ENCODE results near the gene GGA1. TPM values are rescaled to one million over a fixed set of nuclear protein-coding genes. Genes with fewer than 3 reads are reported as not detected.

GGA1 gene
- total and polyA plus RNA-seq, 9 of the 15 experiments (the other 6 are each of a cell fraction or from before 2014, with no cell fraction given): 1.5 to 69.5 (median 31.6) TPM

DNA sequence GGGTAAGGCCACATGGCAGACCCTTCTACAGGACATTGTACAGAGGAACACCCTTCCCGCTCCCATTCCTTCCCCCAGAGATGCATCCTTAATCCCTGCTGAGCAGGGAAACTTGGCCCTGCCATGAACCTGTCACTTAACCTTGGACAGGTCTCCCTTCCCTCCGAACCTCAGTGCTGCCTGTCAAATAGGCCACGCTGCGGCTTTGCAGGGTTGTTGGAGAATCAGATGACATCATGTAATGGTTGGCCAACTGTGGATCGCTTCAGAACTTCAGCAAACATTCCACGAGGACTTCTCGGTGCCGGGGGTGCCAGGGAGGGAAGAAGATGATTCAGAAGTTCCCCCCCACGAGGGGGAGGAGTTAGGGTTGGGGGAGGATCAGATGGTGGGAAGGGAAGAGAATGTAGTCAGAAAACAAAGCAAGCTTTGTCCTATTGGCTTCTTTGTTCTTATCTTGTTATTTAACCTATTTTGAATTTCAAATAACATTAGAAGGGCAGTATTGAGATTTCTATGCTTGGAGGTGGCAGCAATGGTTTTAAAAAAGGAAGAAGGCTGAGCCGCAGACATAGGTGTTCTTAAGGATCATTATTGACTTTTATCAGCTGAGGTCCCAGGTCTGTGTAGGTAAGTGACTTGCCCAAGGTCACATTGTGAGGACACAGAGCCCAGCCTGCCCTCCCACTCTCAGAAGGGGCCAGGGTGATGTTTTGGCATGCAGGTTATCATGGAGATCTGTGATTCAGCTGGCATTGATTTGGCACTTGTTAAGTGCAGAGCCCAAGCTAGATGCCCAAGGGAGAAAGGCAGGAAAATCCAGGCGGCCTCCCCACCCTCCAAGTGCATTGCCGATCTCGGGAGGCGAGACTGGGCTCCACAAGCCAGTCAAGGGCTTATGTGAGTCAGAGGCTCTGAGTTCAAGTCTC is 45.2 kb upstream of the GGA1 start (continued):
- TF ChIP-seq MTA3 (IDR thresholded peaks at IDR 0.05; ENCODE audit: borderline replicate concordance) (no peak), SMC3 (conservative IDR thresholded peaks at IDR 0.05; ENCODE audit: insufficient read depth, low read depth, low read length) (no peak), MED1 (CRISPR knock-in tag; IDR thresholded peaks at IDR 0.05; ENCODE audit: borderline replicate concordance) (no peak), CREB1 (IDR thresholded peaks at IDR 0.05) (no peak), CREB1 (CRISPR knock-in tag; IDR thresholded peaks at IDR 0.05) (no peak), SRSF7 (optimal IDR thresholded peaks at IDR 0.05; ENCODE audit: low read depth, low read length) (no peak), ZNF24 (IDR thresholded peaks at IDR 0.05) (no peak), HSF4 (CRISPR knock-in tag; IDR thresholded peaks at IDR 0.05; ENCODE audit: borderline replicate concordance) (no peak), RFX5 (IDR thresholded peaks at IDR 0.05; ENCODE audit: low read depth, low read length) (no peak), ZNF445 (CRISPR knock-in tag; IDR thresholded peaks at IDR 0.05; ENCODE audit: low read depth) (no peak), ZKSCAN8 (CRISPR knock-in tag; IDR thresholded peaks at IDR 0.05) (no peak), MYC (IDR thresholded peaks at IDR 0.05; ENCODE audit: low read depth, low read length) (peak; percentile 48; the same call in 1 of the 2 replicates), MYC (CRISPR knock-in tag; IDR thresholded peaks at IDR 0.05; ENCODE audit: borderline replicate concordance, low read depth) (no peak), ZNF408 (CRISPR knock-in tag; IDR thresholded peaks at IDR 0.05; ENCODE audit: low read depth) (no peak), MXI1 (IDR thresholded peaks at IDR 0.05; ENCODE audit: low read depth, low read length) (no peak), L3MBTL2 (IDR thresholded peaks at IDR 0.05) (peak; percentile 57; the same call in 1 of the 2 replicates)
- TF ChIP-seq, protein P1, sequence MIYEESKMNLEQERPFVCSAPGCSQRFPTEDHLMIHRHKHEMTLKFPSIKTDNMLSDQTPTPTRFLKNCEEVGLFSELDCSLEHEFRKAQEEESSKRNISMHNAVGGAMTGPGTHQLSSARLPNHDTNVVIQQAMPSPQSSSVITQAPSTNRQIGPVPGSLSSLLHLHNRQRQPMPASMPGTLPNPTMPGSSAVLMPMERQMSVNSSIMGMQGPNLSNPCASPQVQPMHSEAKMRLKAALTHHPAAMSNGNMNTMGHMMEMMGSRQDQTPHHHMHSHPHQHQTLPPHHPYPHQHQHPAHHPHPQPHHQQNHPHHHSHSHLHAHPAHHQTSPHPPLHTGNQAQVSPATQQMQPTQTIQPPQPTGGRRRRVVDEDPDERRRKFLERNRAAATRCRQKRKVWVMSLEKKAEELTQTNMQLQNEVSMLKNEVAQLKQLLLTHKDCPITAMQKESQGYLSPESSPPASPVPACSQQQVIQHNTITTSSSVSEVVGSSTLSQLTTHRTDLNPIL (CRISPR knock-in tag; IDR thresholded peaks at IDR 0.05): no peak
- TF ChIP-seq, protein P2, sequence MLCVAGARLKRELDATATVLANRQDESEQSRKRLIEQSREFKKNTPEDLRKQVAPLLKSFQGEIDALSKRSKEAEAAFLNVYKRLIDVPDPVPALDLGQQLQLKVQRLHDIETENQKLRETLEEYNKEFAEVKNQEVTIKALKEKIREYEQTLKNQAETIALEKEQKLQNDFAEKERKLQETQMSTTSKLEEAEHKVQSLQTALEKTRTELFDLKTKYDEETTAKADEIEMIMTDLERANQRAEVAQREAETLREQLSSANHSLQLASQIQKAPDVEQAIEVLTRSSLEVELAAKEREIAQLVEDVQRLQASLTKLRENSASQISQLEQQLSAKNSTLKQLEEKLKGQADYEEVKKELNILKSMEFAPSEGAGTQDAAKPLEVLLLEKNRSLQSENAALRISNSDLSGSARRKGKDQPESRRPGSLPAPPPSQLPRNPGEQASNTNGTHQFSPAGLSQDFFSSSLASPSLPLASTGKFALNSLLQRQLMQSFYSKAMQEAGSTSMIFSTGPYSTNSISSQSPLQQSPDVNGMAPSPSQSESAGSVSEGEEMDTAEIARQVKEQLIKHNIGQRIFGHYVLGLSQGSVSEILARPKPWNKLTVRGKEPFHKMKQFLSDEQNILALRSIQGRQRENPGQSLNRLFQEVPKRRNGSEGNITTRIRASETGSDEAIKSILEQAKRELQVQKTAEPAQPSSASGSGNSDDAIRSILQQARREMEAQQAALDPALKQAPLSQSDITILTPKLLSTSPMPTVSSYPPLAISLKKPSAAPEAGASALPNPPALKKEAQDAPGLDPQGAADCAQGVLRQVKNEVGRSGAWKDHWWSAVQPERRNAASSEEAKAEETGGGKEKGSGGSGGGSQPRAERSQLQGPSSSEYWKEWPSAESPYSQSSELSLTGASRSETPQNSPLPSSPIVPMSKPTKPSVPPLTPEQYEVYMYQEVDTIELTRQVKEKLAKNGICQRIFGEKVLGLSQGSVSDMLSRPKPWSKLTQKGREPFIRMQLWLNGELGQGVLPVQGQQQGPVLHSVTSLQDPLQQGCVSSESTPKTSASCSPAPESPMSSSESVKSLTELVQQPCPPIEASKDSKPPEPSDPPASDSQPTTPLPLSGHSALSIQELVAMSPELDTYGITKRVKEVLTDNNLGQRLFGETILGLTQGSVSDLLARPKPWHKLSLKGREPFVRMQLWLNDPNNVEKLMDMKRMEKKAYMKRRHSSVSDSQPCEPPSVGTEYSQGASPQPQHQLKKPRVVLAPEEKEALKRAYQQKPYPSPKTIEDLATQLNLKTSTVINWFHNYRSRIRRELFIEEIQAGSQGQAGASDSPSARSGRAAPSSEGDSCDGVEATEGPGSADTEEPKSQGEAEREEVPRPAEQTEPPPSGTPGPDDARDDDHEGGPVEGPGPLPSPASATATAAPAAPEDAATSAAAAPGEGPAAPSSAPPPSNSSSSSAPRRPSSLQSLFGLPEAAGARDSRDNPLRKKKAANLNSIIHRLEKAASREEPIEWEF (CRISPR knock-in tag; IDR thresholded peaks at IDR 0.05): no peak
- TF ChIP-seq, protein P3, sequence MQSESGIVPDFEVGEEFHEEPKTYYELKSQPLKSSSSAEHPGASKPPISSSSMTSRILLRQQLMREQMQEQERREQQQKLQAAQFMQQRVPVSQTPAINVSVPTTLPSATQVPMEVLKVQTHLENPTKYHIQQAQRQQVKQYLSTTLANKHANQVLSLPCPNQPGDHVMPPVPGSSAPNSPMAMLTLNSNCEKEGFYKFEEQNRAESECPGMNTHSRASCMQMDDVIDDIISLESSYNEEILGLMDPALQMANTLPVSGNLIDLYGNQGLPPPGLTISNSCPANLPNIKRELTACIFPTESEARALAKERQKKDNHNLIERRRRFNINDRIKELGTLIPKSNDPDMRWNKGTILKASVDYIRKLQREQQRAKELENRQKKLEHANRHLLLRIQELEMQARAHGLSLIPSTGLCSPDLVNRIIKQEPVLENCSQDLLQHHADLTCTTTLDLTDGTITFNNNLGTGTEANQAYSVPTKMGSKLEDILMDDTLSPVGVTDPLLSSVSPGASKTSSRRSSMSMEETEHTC (IDR thresholded peaks at IDR 0.05): no peak
- TF ChIP-seq, protein P4, sequence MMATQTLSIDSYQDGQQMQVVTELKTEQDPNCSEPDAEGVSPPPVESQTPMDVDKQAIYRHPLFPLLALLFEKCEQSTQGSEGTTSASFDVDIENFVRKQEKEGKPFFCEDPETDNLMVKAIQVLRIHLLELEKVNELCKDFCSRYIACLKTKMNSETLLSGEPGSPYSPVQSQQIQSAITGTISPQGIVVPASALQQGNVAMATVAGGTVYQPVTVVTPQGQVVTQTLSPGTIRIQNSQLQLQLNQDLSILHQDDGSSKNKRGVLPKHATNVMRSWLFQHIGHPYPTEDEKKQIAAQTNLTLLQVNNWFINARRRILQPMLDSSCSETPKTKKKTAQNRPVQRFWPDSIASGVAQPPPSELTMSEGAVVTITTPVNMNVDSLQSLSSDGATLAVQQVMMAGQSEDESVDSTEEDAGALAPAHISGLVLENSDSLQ (IDR thresholded peaks at IDR 0.05): peak; percentile 80

Data from K562 (cell line).